D341Med (cell line): Measurements from ENCODE around the gene TSPO2.

Experiments
- DNase-seq: peaks from one replicate; pipeline ENCODE4 v3.0.0; 2012; ENCODE audit warnings: low spot score

Gene TSPO2

DNA sequence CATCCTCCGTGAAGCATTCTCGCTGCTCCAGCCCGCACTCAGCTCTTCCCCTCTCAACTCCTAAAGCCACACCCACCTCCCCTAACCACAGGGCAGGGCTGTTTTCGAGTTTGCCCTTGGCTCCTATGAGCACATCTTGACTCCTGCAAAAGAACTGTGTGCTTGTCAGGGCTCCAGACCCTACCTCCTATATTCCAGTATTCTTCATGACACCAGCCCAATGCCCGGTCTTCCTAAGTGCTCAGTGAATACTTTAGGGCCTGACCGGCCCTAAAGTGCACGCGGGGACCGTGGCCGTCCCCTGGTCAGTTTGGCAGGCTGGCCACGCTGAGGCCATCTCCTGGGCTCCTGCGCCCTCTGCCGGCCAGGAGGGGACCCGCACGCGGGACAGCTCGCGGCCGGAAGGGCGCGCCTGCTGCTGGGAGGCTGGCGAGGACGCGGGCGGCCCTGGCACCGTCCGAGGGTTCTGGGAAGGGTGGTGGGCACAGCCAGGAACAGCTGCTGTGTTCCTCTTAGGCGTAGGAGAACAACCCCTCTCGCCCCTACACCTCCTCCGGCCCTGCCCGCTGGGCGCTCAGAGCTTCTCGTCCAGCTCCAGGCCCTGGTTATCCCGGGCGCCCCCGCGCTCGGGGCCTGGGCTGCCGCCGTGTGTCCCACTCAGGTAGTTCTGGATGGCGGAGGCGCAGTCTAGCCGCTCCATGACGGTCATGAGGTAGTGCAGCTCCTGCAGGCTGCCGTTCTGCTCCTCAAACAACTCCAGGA is 14.3 kb upstream of the TSPO2 start:
- peak; percentile 92 for DNase-seq

DNA sequence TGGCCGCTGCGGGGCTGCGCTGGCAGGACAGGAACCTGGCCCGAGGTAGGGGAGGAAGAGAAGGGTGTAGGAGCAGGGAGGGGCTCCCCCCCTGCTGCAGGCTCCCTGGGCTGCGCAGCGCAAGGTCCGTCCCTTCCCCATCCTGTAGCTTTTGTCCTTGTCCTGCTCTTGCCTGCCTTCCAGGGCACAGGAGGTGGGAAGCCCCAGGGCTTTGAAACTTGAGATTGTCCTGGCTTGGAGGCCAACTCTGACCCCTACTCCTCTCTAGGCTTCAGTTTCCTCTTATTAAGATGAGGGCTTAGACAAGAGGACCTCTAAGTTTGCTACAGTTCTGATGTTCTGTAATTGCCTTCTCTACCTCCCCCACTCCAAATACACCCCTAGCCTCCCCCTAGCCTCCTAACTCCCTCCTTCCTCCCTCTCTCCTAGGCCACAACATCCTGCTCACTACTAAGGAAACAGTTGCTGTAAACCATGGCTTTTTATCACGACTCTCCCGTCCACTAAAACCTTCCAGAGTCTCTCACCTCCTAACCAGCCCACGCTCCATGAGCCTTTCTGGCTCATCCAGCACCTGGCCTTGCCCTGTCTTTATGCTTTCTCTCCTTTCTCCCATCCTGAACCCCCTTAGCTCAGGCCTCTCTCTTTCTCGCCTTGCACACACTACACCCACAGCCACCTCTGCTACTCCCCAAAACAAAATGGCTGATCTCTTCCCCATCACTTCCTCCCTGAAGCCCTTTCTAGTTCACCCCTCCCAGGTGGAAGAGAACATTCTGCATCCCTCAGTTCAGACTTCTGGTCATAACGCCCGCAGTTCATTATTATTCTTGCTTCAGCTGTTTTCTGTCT is 13.5 kb upstream of the TSPO2 start:
- DNase-seq = no peak

DNA sequence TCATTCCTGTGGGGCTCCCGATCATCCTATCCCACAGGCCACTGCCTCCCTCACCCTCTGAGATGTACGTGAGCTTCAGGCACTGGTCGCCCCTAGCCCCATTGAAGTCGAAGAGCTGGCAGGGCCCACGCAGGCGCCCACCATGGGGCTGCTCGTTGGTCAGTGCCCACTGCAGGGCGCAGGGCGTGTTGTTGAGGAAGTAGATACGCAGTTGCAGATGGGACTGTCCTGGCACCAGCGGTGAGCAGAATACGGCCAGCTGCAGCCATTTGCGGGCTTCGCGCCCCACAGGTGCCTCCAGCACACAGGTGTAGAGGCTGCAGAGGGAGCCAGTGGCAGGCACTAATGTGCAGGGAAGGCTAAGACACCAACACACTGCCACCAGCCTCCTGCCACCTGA is 9.4 kb upstream of the TSPO2 start:
- no peak for DNase-seq

DNA sequence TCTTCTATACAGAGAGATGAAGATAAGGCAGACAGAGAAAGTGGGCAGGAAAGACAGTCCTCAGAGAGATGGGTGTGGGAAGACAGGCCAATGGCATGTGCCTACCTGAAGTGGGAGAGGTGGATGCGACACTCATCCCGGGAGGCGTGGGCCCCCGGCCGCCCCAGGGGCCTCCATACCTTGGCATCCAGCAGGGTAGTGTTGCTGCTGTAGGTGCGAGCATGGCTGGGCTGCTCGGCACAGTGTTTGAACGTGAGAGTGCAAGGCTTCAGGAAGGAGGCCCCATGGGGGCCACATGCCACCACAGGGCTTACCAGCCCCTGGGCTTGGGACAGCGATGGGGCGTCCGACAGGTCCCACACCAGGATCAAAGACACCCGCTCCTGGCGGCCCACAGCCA is 8.5 kb upstream of the TSPO2 start:
- DNase-seq = no peak

DNA sequence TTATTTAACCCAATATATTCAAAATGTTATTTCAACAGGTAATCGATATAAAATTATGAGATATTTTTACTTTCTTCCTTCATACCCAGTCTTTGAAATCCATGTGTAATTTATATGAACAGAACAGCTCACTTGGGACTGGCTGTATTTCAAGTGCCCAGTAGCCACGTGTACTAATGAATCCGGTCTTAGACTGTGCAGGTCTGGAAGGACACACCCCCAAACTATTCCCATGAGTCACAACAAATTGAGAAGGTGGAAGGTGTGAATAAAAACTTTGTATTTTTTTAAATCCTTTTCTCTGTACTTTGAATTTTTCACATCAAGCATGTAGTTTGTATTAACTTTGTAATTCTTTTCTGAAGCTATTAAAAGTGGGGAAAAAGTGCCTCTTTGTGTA is 6.1 kb upstream of the TSPO2 start:
- DNase-seq = no peak

DNA sequence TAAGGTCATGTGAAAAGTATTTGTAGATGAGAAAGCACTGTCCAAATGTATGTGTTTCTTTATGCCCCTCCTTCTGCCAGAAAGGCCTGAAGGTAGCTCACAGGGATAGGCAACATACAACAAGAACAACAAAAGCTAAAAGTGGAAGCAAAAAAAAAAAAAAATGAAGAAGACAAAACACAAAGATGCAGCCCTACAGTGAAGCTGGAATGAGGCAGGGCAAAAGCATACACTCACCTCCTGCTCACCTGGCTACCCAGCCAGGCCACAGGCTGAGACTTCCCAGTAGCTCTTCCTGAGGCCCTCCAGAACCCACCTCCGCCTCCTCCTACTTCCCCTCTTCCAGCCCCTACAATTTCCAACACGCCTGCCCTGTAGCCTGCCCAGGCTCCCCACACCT is 5.7 kb upstream of the TSPO2 start:
- no peak for DNase-seq

DNA sequence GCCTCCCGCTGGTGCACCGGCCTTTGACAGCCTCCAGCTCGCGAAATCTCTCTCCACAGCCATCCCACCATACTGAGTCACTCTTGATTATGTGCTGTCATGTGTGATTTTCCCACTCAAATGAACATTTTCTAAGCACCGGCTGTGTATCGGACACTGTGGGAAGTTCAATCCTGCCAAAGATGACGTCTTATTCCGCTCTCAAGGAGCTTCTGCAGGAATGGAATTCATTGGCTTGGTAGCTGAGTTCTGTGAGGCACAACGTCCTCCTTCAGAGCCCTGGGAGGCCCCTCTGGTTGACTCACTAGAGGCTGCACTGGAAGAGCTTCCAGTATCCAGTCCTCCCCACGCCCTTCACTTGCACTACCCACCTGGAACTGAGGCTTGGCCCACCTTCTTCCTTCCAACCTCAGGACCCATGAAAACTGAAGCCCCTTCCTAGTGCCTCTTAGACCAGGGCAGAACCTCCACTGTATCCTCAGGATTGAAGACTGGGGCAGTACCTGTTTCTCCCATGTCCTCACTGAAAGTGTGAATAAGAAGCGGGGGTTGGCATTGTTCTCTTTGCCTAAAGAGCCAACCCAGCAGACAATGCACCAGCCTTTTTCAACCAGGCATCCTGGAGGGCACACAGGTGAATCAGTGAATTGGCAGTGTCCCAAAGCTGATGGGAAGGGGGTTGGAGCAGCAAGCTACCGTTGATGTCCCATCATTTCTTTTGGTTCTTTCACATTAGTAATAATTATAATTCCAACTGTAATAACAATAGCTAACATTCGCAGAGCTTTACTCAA is 5.0 kb upstream of the TSPO2 start:
- no peak for DNase-seq

DNA sequence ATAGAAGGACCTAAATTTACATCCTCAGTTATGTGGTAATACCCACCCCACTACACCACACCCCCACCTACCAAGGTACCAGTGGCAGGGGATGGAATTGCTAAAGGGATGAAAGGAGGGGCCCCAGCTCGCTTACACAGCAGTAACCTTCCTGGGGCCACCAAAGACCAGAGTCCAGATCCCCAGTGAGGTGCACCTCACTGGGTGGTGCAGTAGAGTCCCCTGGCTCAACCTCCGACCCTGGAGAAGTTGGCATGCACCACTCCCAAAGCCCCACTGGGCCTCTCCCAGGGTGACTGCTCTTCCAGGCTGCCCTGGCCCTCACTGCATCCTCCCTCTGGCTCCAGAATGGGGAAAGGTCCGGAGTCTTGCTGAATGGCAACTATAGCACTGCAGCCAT is 4.1 kb upstream of the TSPO2 start:
- no peak for DNase-seq

DNA sequence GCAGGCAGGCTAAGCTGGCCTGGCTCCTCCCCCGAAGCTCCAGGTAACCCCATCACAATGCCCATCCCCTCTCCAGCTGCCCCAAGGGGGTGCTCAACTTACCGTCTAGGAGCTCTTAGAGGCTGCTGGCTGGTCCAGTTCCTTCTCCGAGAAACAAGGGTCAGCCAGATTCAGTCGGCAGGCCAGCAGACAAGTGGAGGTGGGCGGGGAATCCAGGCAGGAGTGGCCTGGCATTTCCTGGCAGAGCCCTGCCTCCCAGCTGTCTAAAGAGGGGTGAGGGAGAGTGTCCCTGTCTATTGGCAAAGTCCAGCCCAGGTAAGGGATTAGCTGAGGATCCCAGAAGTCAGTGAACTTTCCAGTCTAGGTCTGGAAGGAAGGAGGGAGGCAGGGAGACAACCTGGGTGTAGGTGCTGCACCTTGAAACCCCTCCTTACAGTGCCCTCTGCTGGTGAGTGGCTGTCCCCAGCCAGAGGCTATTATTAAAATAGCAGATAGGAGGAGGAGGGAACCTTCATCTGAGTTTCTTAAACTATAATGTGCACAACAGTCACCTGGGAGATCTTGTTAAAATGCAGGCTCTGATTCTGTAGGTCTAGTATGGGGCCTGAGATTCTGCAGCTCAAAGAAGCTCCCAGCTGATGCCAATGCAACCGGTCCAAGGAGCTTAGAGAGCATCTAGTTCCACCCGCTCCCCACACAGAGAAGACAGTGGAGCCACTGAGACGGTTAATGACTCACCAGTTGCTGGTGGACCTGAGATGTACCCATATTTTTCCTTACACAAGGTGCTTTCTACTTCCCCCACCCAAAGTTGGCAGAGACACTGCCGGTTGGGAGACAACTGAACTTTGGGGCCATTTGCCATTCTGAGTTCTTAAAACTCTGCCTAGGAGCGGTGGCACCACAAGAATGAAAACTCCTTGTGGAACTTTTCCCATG is 2.9 kb upstream of the TSPO2 start, which contains the start of gene UNC5CL:
UNC5CL (minus strand) TSS at position 162 of the 939 bp plus-strand sequence. CDS start 4,147 bp downstream, outside the sequence.
- peak; percentile 73 for DNase-seq

DNA sequence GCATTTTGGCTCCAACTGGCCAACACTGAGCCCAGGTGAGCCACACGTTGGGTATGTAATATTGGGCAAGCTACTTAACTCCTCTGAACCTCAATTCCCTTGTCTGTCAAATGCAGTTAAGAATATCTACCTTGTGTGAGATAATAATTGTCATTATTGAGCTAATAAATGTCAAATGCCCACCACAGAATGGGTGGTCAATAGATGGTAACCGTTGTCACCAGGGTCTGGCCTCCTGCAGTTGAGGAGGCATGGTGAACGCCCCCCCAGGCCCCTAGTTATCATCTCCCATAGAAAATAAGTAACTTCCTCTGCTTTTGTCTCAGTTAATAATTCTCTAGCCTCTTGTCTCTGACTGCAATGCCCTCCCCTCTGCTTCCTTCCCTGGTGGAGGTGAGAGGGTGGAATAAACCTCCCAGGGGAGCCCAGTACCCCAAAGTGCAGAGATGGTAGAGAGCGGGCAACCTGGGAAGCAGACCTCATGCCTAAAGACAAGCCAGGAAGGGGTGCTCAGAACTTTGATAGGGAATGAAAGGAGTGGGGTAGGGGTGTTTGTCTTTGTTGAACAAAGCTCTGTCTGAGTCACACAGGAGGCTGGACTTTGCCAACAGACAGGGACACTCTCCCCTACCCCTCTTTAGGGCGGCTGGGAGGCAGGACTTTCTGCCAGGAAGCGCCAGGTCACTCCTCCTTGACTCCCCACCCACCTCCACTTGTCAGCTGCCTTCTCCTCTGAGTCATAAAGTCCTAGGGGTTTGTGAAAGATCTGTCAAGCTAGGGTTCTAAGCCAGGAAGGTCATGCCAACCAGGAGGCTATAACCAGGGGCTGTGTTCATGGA is 1.9 kb upstream of the TSPO2 start:
- no peak for DNase-seq

DNA sequence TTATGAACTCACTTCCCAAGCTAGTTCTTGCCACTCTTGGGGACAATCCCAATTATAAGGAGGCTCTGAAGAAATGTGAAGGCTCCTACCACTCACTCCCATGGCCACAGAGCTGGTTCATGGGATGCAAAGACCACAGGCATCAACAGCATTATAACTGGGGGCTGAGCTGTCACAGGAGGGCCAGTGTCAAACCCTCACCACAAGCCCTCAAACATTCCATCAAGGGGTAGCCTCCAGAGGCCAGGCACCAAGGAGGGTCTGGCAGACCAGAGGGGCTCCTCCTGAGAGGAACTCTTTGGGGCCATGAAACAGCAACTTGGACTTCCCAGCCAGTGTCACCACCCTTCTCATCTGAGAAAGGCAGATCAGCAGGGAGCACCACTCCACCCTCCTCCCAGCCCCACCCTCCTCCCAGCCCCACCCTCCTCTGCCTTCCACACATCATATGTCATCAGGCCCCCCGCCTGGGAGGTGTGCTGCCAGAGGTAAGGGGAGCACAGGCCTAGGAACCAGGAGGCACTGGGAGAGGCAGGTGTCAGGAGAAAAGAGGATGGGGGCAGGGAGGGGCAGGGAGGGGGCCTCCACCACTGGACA is 1.2 kb upstream of the TSPO2 start:
- no peak for DNase-seq

DNA sequence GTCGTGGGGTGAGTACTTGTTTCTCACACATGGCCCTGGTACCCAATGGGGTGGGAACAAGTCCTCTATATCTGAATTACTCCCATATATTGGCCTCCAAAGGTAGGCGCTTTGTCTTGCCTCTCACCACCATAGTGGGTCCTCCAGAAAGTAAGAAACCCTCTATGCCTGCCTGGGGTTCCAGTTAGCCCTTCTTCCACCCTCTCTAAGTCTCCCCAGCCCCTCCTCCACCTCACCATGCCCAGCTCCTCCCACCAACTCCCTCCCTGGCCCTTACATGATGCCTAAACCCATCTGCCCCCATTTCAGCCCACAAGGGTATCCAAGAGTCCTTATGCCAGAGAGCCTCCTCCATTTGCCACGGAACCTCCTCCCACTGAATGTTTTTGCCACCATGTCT is 884 bp downstream of the TSPO2 start:
- no peak for DNase-seq

DNA sequence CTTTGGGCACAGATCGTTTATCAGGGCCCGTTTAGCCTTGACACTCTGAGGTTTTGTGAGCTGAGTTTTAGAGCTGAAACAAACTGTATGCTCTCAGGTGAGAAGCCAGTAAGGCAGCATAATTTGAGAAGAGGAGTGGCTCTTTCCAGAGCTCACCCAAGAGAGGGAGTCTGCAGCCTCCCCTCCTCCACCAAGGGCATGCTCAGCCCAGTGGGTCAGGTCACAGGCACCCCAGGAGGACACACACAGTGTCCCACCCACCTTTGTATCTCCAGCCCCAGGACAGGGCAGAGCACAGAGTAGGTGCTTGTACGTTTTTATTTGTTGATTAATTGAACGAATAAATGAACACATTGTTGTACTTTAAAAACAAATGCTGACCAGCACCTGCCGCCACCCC is 3.4 kb downstream of the TSPO2 start:
- no peak for DNase-seq

DNA sequence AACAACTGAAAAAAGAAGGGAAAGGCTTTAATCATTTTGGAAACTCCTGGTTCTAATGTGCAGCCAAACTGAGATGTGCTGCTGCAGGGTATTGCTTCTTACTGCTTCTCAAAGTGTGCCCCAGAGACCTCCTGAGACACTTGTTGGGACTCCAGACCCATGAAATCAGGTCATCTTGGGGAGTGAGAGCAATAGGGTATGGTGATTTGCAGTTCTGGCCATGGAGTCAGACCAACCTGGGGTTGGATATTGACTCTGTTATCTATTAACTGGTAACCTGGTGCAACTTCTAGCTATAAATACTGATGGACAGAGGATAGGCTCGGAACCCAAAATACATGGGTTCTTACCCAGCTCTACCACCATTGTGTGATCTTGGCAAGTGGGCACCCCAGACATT is 3.8 kb downstream of the TSPO2 start:
- DNase-seq = no peak

DNA sequence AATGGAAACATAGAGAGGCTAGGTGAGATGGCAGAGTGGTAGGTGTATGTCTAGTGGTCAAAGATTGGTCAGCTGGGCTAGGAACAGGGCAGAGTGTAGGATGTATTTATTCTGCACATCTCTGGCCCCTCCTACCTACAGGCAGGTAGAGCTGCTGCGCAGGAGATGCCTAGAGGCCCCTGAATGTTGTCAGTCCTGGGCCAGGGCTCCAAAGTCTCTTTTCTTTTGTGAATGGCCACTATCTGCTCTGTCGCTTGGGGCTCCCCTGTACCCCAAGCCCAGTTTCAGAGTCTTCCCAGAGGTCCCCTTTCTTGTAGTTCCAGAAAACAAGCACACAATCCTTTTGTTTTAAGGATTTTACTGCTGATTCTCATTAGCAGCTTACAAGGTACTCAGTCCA is 5.0 kb downstream of the TSPO2 start:
- no peak for DNase-seq

DNA sequence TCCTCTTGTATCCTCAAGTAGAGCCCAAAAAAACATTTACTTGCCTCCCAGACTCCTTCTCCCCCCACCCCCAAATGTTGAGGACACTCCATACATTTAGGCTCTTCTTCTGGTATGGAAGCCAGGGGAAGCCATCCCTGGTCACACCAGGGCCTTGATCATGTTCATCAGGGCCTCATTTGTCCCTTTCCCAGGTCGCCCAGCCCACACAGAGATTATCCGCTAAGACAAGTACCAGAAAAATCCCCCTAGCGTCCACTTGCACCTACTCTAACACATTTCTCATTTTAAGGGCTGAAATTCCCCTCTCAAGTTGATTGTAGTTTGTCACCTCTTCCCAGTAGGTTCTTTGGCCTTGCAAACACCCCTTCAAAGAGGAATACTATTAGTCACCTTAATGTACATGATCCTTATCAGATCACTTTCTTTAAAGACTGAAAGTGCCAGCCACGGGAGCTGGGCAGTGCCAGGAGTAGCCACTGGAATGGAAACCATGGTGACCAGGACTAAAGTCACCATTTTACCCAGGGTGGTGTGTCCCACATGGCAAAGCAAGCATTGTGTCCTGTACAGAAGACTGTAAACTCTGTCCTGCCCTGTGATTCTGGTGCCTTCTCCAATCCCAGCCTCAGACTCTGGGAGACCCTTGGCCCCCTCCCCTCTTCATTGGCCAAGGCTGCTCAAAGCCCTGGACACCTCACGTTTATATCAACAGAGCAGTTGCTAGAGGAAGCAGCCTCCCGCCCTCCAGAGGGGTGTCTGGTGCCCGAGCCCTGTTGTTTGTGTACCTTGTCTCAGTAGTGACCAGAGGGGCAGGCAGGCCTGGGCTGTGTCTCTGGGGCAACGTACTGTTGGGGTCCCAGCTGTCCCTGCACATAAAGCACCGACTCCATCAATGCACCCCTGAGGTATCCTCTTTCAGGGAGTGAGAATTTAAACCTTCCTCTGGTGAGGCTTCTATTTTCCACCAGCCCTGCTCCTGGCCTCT is 5.8 kb downstream of the TSPO2 start:
- peak; percentile 4 for DNase-seq

DNA sequence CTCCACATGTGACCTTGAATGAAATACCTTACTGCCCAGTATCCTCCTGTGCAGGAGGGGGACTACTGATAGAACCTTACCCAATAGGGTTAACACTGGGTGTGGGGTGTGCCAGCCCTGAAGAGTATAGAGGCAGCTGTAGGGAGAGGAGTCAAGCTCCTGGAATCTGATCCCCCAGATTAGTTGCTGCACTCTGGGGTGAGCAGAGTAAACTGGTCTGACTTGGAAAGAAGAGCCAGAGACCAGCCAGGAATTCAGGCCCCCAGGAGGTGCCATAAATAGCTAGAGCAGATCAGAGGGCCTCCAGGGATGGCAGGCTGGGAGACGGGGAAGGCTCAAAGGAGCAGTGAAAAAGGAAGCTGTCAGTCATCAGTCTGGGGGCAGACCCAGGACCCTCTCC is 7.3 kb downstream of the TSPO2 start:
- peak; percentile 7 for DNase-seq

DNA sequence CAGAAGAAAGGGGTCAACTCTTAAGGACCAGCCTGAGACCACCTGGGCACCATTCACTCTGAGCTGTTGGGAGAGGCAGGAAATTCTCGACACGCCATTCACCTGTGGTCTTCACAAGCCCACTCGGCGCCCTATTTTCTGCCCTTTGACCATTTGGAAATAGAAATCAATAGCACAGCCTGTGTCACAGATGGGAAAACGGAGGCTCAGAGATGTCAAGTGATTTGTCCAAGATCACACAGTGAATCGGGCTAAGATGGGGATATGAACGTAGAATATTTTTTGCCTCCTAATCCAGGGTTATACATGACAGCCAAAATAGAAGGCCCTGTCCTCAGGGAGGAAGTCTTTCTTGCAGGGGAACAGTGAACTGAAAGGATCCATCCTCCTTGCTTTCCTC is 7.7 kb downstream of the TSPO2 start:
- no peak for DNase-seq

DNA sequence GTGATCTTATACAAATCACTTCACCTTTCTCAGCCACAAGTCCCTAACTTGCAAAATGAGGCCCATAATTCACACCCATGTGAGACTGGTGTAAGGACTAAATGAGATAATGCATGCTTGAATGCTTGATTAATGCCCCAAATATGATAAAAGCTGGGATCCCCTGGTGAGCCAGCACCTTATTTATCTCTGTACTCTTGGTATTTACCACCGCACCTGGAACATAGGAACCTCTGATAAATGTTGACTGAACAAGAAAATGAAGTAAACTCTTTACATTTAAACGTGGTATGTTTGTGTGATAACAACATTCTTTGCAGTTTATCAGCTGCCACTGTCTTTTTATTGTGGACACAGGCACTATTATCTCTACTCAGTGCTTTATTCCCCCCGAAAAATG is 8.3 kb downstream of the TSPO2 start:
- DNase-seq = no peak
